Epithelial cell of proximal tubule (primary cell): ENCODE data around the gene RNF115. TPM values are rescaled to one million over a fixed set of nuclear protein-coding genes. Genes with fewer than 3 reads are reported as not detected.

Source experiments
- DNase-seq: peaks from one replicate; pipeline ENCODE4 v3.0.0-alpha.2; 2011; ENCODE audit warnings: low read depth
- H3K4me3 ChIP-seq: 2 replicates; pipeline ENCODE4 v1.5.1; 2011; ENCODE audit warnings: low read depth, mild to moderate bottlenecking, low read length
- CTCF ChIP-seq: conservative IDR thresholded peaks from 2 replicates; pipeline ENCODE4 v1.5.1; 2012; ENCODE audit warnings: low read depth, mild to moderate bottlenecking, low read length
- total RNA-seq: library from RNA; depleted of rRNA; stranded (reverse); fragments of >200 nt; gene quantifications from 2 replicates; pipeline ENCODE4 v1.2.3, GENCODE V29; 2015

Gene RNF115
- total RNA-seq, 1 donor from 2014 or later, result 10.4 TPM

GRCh38 chr1:145706086-145706664 lies 117.7 kb downstream of the RNF115 start:
- peak overlapping the region; percentile 70 for H3K4me3 ChIP-seq
- no peak for TF ChIP-seq CTCF
- no peak for DNase-seq

GRCh38 chr1:145705622-145706021 lies 118.3 kb downstream of the RNF115 start:
- DNase-seq, result no peak
- TF ChIP-seq CTCF, result no peak
- peak overlapping the region; percentile 70 for H3K4me3 ChIP-seq

GRCh38 chr1:145702826-145703225 lies 121.1 kb downstream of the RNF115 start:
- no peak for DNase-seq
- no peak overlapping the region for H3K4me3 ChIP-seq
- no peak for TF ChIP-seq CTCF

GRCh38 chr1:145702052-145702451 lies 121.8 kb downstream of the RNF115 start:
- no peak for TF ChIP-seq CTCF
- no peak overlapping the region for H3K4me3 ChIP-seq
- DNase-seq, result no peak

GRCh38 chr1:145701306-145701862 lies 122.5 kb downstream of the RNF115 start:
- H3K4me3 ChIP-seq, result no peak overlapping the region
- no peak for TF ChIP-seq CTCF
- DNase-seq, result no peak

GRCh38 chr1:145696630-145696960 lies 127.3 kb downstream of the RNF115 start:
- TF ChIP-seq CTCF, result no peak
- DNase-seq, result no peak
- no peak overlapping the region for H3K4me3 ChIP-seq
